ENCODE results near the gene HBD. TPM values are rescaled to one million over a fixed set of nuclear protein-coding genes. Genes with fewer than 3 reads are reported as not detected.

The HBD gene
- polyA plus RNA-seq, 1 of the 3 experiments (the other 2 are of a cell fraction), result not detected

- H3K27ac ChIP-seq (ENCODE audit: low read depth in 2 of 2, low read length in 1 of 2), result no peak overlapping the region
- no peaks in the 10 kb centered on the region for H4K20me1 ChIP-seq (ENCODE audit: insufficient read depth)
- no peaks in the 10 kb centered on the region for H3F3A ChIP-seq (replicated peaks; ENCODE audit: insufficient read depth)
- H3K27me3 ChIP-seq (ENCODE audit: insufficient read depth), result peaks cover 6% of the 10 kb centered on the region; the same call in 1 of the 2 replicates
- no peak overlapping the region for H3K9ac ChIP-seq
- 19% methylated on average over 3 of the region's 3 CpGs for WGBS (ENCODE audit: low lambda C conversion rate)
- no peaks in the 10 kb centered on the region for H3K9me3 ChIP-seq
- POLR2A ChIA-PET, result no interaction called here
- CTCF ChIA-PET, result no interaction called here
- H3K36me3 ChIP-seq (replicated peaks in 1 of 2; ENCODE audit: control insufficient read depth in 1 of 2, insufficient read depth in 2 of 2, low read length in 1 of 2), result no peaks in the 10 kb centered on the region
- TF ChIP-seq MEF2A (IDR thresholded peaks at IDR 0.05; ENCODE audit: borderline replicate concordance, low read depth), result no peak
- no peak for TF ChIP-seq CHD2 (IDR thresholded peaks at IDR 0.05; ENCODE audit: low read length, partially characterized antibody)
- TF ChIP-seq REST (IDR thresholded peaks at IDR 0.05; ENCODE audit: low read depth, low read length), result no peak
- TF ChIP-seq EZH2phosphoT487 (IDR thresholded peaks at IDR 0.05; ENCODE audit: borderline replicate concordance, low read depth), result no peak
- TF ChIP-seq GATA2 (CRISPR knock-in tag; IDR thresholded peaks at IDR 0.05), result no peak
- no peak for TF ChIP-seq EP300 (IDR thresholded peaks at IDR 0.05; ENCODE audit: borderline replicate concordance in 1 of 2, low read depth in 1 of 2, low read length in 1 of 2)
- TF ChIP-seq SMC3 (IDR thresholded peaks at IDR 0.05; ENCODE audit: low read depth, low read length), result no peak
- no peaks in the 10 kb centered on the region for H3K79me2 ChIP-seq (ENCODE audit: insufficient read depth)
- H3K4me2 ChIP-seq, result no peak overlapping the region
- no peak for DNase-seq
- H3K4me1 ChIP-seq (ENCODE audit: control insufficient read depth in 1 of 2, insufficient read depth in 2 of 2, low read depth in 1 of 2, low read length in 1 of 2), result no peaks in the 10 kb centered on the region
- no peak overlapping the region for H3K4me3 ChIP-seq (ENCODE audit: low read depth in 2 of 2, low read length in 1 of 2)
- H2AFZ ChIP-seq (ENCODE audit: low read depth), result no peak overlapping the region
- H3K9me2 ChIP-seq, result no peaks in the 10 kb centered on the region
These were observed 37.6 kb downstream of the HBD start for GRCh38 chr11:5196731-5197130.

- Histone ChIP-seq H3K27ac (ENCODE audit: low read depth in 2 of 2, low read length in 1 of 2) (no peak overlapping the region), H3K27me3 (ENCODE audit: insufficient read depth) (peaks cover 6% of the 10 kb centered on the region; the same call in 1 of the 2 replicates), H3K4me3 (ENCODE audit: low read depth in 2 of 2, low read length in 1 of 2) (no peak overlapping the region), H3K4me1 (ENCODE audit: control insufficient read depth in 1 of 2, insufficient read depth in 2 of 2, low read depth in 1 of 2, low read length in 1 of 2) (no peaks in the 10 kb centered on the region), H3K9ac (no peak overlapping the region), H3K79me2 (ENCODE audit: insufficient read depth) (no peaks in the 10 kb centered on the region), H2AFZ (ENCODE audit: low read depth) (no peak overlapping the region), H3K4me2 (no peak overlapping the region), H3K9me3 (no peaks in the 10 kb centered on the region), H3K9me2 (no peaks in the 10 kb centered on the region), H3F3A (replicated peaks; ENCODE audit: insufficient read depth) (no peaks in the 10 kb centered on the region), H4K20me1 (ENCODE audit: insufficient read depth) (no peaks in the 10 kb centered on the region), H3K36me3 (replicated peaks in 1 of 2; ENCODE audit: control insufficient read depth in 1 of 2, insufficient read depth in 2 of 2, low read length in 1 of 2) (no peaks in the 10 kb centered on the region)
- DNase-seq, result no peak
- ChIA-PET POLR2A (no interaction called here), CTCF (no interaction called here)
- 6% methylated on average over 4 of the region's 5 CpGs for WGBS (ENCODE audit: low lambda C conversion rate)
- no peak for TF ChIP-seq ZBTB33 (IDR thresholded peaks at IDR 0.05; ENCODE audit: borderline replicate concordance, low read depth)
- TF ChIP-seq NRF1 (IDR thresholded peaks at IDR 0.05; ENCODE audit: low read depth, low read length), result no peak
- TF ChIP-seq RAD21 (IDR thresholded peaks at IDR 0.05; ENCODE audit: low read length), result no peak
- TF ChIP-seq REST (IDR thresholded peaks at IDR 0.05; ENCODE audit: low read depth, low read length), result no peak
- no peak for TF ChIP-seq MXI1 (IDR thresholded peaks at IDR 0.05; ENCODE audit: low read depth, low read length)
- no peak for TF ChIP-seq USF1 (IDR thresholded peaks at IDR 0.05; ENCODE audit: borderline replicate concordance, low read depth)
- no peak for TF ChIP-seq RXRA (IDR thresholded peaks at IDR 0.05; ENCODE audit: borderline replicate concordance, low read depth)
- TF ChIP-seq CTCF (IDR thresholded peaks at IDR 0.05), result no peak
- no peak for TF ChIP-seq EP300 (IDR thresholded peaks at IDR 0.05; ENCODE audit: borderline replicate concordance in 1 of 2, low read depth in 1 of 2, low read length in 1 of 2)
These were observed 38.2 kb downstream of the HBD start for GRCh38 chr11:5196067-5196466.

All from SK-N-SH (cell line).